Activated CD8-positive, alpha-beta memory T cell treated with anti-CD3 and anti-CD28 coated beads, Interleukin-2, amount 50 U/mL, for 24 hours (primary cell): ENCODE measurements around the gene PTPN4.

Experiments used
- DNase-seq: peaks from one replicate; pipeline ENCODE4 v3.0.0-alpha.2; 2020; ENCODE audit errors: extremely low read depth

Gene PTPN4, protein sequence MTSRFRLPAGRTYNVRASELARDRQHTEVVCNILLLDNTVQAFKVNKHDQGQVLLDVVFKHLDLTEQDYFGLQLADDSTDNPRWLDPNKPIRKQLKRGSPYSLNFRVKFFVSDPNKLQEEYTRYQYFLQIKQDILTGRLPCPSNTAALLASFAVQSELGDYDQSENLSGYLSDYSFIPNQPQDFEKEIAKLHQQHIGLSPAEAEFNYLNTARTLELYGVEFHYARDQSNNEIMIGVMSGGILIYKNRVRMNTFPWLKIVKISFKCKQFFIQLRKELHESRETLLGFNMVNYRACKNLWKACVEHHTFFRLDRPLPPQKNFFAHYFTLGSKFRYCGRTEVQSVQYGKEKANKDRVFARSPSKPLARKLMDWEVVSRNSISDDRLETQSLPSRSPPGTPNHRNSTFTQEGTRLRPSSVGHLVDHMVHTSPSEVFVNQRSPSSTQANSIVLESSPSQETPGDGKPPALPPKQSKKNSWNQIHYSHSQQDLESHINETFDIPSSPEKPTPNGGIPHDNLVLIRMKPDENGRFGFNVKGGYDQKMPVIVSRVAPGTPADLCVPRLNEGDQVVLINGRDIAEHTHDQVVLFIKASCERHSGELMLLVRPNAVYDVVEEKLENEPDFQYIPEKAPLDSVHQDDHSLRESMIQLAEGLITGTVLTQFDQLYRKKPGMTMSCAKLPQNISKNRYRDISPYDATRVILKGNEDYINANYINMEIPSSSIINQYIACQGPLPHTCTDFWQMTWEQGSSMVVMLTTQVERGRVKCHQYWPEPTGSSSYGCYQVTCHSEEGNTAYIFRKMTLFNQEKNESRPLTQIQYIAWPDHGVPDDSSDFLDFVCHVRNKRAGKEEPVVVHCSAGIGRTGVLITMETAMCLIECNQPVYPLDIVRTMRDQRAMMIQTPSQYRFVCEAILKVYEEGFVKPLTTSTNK

GRCh38 chr2:119759451-119760236, at the start of gene PTPN4:
PTPN4 (plus strand) TSS chr2:119759922; CDS start chr2:119809854, 49,932 bp downstream.
- DNase-seq, result peak; percentile 86

GRCh38 chr2:119710281-119710680, 49.4 kb upstream of the PTPN4 start:
- DNase-seq, result no peak

- no peak for DNase-seq
Measured at GRCh38 chr2:119711352-119711751, 48.4 kb upstream of the PTPN4 start.

DNA sequence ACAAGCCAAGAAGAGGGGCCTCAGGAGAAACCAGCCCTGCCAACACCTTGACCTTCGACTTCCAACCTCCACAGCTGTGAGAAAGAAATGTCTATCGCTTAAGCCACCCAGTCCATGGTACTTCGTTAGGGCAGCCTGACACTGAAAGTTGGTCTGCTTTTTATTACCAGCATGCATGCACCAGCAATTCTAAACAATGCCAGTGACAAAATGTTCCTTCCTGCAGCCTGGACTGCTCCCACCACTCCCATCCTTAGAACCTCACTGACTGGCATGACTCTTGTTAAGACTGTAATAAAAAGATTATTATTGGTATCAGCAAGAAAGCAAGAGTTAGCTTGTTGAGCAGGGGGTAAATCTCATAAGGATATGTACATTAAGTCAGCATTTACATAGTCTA, 47.2 kb upstream of the PTPN4 start:
- DNase-seq, result no peak

DNA sequence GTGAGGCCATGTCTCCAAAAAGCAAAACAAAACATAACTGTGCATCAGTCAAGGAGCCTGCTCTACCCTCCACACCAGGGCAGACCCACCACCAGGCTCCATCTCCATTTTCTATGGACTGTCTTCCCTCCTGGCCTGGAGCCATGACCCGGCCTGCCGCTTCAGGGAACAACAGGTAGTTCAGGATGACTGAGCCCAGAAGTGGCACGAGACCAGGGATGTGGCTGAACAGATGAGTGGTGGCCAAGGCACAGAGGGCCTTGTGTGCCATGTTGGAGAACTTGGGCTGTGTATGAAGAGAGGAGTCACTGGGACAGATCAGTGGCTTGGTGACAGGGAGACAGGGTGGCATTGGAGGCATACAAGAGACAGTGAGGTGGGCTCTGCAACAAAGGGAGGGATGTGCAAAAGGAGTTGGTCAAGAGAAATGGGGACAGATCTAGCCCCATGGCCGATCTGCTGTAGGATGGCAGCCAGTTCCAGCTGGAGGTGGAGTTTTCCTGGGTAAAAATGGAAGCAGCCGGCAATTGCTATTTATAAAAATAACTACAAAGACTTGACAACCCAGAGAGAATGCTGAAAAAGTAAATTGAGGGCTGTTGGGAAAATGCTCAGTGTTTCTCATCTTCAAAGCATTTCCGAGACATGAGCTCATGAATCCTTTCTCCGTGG, 45.8 kb upstream of the PTPN4 start:
- DNase-seq, result no peak

DNA sequence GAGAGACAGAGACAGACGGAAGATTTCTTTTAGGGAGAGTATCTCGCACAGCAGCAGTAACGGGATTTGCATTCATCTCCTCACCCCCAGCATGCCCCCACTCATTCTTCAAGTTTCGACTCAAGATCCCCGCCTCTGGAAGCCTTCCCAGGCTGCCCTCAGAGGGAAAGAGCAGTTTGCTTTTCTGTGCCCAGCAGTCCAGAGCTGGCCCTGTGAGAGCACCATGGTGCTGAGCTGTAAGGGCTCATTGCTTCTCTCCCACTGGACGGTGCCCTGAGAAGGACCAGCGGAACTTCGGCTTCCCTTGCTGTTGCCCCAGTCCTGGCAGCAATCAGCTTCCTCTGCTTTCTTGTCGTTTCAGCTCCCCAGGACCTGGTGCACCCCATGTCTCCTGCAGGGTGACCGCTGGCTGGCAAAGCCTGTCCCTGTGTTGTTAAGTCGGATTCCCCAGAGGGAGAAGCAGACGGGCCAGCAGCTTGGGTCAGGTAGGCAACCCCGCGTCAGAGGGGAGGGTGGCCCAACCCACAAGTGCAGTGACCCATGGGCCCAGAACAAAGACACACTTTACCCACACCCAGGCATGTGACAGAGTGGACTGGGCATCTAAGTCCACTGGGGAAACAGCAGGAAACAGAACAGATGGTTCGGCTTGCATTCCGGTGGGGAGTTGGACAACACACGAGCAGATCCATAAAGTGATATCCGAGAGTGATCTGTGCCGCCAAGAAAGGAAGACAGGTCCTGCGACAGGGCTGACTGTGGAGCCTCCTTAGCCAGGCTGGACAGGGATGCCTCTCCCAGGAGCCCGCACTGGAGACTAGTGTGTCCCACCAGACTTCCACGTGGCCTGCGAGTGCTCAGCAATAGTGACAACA, 44.1 kb upstream of the PTPN4 start:
- DNase-seq, result no peak

GRCh38 chr2:119716284-119716672, 43.4 kb upstream of the PTPN4 start:
- DNase-seq, result no peak

- no peak for DNase-seq
Measured at GRCh38 chr2:119718501-119719260, 41.0 kb upstream of the PTPN4 start.

DNA sequence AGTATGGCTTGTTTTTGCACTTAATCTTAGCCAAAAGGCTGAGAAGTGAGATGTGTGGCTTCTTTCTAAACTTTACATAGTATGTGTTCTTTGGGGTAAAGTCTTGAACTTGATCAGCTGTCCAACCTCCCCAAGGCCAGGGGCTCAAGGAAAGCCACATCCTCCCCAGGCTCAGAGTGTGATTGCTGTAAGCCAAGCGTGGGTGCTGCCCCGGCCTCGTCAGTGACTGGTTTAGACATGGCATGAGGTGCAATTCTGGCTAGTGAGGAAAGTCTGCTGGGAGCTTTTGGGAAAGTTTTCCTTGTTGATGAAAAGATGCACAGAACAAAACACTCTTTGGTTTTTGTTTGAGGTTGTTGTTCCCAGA, 40.5 kb upstream of the PTPN4 start:
- DNase-seq, result no peak

DNA sequence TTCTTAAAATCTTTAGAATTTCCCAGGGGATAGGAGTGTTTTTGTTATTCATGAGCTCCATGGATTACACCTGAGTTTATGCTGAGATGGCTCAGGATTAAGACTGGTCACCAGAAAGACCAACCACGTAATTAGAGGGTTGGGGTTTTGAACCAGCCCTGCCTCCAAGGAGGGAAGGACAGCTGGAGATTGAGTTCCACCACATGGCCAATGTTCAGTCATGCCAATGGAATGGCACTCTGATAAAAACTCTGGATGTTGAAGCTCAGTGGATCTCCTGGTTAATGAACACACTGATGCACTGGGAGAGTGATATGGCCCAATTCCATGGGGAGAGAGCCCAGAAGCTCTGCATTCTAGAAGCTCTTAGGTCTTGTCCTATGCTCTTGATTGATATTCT, 38.7 kb upstream of the PTPN4 start:
- no peak for DNase-seq

DNA sequence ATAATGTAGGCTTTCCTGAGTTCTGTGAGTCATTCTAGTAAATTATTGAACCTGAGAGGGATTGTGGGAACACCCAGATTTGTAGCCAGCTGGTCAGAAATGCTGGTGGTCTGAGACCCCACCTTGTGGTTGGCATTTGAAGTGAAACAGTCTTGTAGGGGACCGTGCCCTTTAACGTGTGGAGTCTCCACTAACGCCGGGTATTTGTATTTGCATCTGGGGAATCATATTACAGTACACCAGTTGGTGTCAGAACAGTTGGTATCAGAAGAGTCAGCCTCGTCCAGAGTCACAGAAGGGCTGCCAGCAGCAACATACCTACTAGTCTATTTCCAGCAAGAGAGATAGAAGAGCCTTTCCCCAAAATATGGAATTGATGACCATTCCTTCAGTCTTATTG, 38.3 kb upstream of the PTPN4 start:
- no peak for DNase-seq

DNA sequence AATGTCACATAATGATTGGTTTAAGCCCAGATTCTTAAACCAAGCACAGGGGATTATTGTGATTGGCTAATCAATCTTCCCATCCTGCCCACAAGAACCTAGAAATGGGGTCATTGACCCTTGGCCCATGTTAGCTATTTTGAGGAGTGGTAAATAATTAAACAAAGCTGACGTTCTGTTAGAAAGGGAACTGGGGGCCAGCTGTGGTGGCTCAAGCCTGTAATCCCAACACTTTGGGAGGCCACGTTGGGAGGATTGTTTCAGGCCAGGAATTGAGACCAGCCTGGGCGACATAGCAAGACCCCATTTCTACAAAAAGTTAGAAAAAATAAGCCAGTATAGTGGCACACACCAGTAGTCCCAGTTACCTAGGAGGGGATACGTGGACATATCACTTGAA, 37.8 kb upstream of the PTPN4 start:
- no peak for DNase-seq

DNA sequence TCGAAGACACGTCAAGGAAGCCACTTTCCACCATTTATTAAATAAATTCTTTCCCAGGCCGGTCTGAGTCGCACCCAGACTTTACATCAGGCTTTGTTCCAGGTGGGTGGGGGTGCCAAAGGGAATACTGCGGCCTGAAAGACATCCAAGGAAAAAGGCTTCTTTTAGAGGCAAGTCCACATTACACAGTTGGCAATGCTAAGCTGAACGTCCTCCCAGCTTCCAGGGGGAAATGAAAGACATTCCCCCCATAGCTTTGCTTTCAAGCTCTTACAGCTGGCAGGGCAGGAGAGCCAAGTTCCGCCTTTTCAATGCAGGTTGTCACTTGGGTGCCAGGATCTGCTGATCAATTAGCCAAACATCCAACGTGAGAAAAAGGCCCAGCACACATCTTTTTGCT, 36.5 kb upstream of the PTPN4 start:
- DNase-seq, result no peak

DNA sequence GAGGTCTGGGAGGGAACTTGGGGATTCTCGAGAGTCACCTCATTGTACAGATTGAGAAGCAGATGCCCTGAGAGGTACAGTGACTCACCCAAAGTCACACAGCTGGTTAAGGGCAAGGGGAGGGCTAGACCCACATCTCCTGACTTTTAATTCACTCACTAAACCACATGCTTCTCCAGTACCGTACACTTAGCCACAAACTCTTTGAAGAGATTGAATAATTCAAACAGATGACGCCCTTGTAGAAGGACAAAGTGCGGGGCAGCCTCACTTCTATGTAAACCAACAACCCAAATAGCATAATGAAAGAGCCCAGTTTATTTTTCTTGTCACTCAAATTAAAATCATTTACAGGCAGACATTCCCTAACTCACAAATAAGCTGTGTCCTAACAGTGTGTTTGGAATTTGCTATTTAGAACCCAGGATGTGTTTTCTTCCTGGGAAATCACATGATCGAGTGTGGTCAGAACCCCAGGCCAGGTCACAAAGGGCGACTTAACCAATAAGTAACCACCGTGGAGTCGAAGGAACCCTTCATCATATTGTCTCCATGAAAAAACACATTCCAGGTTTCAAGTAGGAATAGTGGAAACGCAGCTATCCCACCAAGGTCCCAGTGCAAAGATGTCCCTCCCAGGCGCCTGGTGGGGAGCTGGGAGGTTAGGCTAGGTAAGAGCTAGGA, 35.8 kb upstream of the PTPN4 start:
- no peak for DNase-seq

DNA sequence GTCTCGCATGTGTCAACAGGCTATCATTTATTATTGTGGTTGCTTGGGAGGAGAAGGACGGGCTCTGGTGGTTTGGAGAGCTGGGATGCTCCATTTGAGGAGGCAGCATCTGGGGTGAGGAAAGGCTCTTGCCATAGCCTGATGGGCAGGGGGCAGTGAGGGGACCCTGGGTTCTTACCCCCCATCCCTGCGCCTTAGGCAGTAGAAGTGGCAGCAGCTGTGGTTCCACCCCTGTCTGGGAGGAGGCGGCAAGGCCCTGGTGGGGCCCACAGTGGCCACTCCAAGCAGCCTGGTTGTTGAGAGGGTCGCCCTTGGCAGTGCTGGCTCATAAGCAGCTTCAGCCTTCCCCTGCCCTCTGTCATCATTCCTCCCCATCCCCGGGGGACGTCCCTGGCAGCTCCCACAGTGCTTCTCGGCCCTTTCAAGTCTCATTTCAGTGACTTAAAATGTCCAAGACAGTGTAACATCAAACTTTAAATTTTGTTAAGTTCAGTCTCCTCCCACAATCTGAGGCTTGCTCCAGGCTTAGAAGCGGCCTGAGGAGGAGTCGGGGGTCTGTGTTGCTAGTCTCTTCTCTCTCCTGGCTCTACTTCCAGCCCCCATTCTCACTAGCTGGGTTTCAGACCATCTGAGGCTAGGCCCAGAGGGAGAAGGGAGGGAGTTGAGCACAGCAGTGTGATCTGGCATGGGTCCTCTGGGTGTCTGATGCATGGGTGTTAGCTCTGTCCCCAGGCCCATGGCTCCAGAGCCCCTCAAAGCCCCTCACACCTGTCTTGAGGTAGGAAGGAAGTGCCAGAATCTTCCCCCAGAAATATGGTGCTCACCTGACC, 34.9 kb upstream of the PTPN4 start:
- DNase-seq, result no peak

GRCh38 chr2:119727493-119727892, 32.2 kb upstream of the PTPN4 start:
- no peak for DNase-seq

DNA sequence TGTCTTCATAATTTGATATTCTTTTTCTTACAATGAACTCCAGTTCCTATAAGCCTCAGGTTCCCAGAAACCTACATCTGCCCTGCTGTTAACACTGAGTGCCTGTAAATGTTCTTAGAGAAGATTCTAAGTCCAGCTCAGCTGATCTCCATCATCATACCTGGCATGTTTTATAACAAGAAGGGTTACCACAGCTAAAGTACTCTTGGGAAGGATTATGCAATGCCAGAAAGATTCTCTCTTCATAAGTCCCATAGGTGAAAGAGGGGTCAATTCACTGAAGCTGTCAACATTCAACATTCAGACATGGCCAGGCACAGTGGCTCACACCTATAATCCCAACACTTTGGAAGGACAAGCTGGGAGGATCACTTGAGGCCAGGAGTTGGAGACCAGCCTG, 31.3 kb upstream of the PTPN4 start:
- no peak for DNase-seq

DNA sequence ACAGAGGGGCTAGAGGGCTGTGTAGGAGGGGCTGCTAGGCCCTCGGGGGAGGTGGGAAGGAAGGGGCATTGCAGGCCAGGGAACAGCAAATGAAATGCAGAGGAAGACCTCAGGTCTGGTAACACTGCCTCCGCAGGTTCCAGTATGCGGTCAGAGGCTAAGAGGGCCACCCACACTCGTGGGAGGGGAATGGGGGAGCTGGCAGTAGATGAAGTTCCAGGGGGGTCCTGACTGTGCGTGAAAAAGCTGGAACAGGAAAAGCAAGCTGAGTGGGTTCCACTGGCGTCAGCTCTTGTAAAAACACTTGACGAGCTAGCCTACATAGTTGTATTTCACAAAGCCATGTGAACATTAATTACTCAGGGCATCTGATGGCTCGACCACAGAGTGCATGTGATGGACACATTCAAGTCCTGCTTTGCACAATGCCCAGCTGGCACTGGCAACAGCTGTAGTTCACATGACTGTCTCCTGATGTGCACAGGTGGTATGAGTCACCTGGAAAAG, 29.0 kb upstream of the PTPN4 start:
- DNase-seq, result no peak
